GM18861 (cell line): ENCODE results near the gene KLHDC4.
"Not testable (repeated sequence)": the region's sequence is repeated elsewhere in the genome, so short reads cannot be mapped to it uniquely, and the experiment has no call there.

Experiments
- ATAC-seq: cut with Tn5 transposase; IDR thresholded peaks from one replicate; pipeline ENCODE4 v1.9.1; 2021; ENCODE audit not compliant: unreplicated experiment

KLHDC4 gene

DNA sequence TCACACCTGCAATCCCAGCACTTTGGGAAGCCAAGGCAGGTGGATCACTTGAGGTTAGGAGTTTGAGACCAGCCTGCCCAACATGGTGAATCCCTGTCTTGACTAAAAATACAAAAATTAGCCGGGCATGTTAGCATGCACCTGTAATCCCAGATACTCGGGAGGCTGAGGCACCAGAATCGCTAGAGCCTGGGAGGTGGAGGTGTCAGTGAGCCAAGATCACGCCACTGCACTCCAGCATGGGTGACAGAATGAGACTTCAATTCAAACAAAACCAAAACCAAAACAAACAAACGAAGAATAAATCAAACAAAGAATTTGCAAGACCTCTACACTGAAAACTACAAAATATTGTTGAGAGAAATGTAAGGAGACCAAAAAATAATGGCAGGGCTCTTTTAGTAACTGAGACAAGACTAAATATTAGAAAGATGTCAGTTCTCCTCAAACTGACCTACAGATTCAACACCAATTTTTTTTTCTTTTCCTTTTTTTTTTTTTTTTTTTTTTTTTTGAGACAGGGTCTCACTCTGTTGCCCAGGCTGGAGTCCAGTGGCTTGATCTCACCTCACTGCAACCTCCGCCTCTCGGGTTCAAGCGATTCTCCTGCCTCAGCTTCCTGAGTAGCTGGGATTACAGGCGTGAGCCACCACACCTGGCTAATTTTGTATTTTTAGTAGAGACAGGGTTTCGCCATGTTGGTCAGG, 23.1 kb upstream of the KLHDC4 start:
- not testable (repeated sequence) for ATAC-seq

- ATAC-seq = not testable (repeated sequence)
These were observed 21.8 kb upstream of the KLHDC4 start for GRCh38 chr16:87787451-87788091.

GRCh38 chr16:87784812-87785211, 19.0 kb upstream of the KLHDC4 start:
- no peak for ATAC-seq

GRCh38 chr16:87782033-87782432, 16.2 kb upstream of the KLHDC4 start:
- ATAC-seq = no peak

GRCh38 chr16:87780385-87780989, 14.7 kb upstream of the KLHDC4 start:
- no peak for ATAC-seq

- peak; percentile 49 for ATAC-seq
These were observed 13.2 kb upstream of the KLHDC4 start for GRCh38 chr16:87778830-87779579.

- no peak for ATAC-seq
These were observed 12.7 kb upstream of the KLHDC4 start for GRCh38 chr16:87778476-87778829.

GRCh38 chr16:87773836-87774235, 8.1 kb upstream of the KLHDC4 start:
- not testable (repeated sequence) for ATAC-seq

GRCh38 chr16:87767456-87767855, 1.7 kb upstream of the KLHDC4 start:
- ATAC-seq = not testable (repeated sequence)

GRCh38 chr16:87766485-87766797, 655 bp upstream of the KLHDC4 start:
- no peak for ATAC-seq

- ATAC-seq = peak; percentile 14
These were observed 362 bp downstream of the KLHDC4 start for GRCh38 chr16:87765473-87765775.

DNA sequence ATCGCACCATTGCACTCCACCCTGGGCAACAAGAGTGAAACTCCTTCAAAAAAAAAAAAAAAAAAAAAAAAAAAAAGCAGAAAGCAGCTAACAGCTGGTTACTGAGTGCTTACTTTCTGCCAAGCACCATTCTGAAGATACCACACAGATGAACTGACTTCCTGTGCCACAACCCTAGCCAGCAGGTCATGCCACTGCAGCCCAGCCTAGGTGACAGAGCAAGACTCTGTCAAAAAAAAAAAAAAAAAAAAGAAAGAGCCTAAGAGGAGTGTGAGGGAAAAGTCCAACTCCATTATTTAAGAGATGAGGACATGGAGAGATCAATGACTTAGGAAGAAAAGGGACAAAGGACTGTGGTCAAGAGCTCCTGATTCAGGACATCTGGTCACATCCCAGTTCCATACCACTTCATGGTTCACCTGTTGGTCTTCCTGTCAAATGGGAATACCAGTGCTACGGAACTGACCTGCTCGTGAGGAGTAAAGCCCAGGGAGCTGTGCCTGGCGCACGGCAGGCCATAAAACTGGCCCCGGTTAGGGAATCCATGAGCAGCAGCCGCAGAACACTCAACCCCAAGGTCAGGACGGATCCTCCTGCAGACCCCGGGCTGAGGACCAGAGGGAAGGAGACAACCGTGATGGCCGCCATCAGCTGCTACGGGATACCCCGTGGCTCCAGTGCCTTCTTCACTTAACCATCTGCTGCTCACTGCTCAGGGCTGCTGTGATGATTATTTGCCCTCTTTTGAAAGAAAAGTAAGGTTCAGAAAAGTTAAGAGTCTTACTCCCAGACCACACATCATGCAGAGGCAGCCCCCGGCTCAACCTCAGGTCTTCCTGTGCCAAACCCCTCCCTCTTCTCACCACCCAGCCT, 950 bp downstream of the KLHDC4 start:
- ATAC-seq = no peak

DNA sequence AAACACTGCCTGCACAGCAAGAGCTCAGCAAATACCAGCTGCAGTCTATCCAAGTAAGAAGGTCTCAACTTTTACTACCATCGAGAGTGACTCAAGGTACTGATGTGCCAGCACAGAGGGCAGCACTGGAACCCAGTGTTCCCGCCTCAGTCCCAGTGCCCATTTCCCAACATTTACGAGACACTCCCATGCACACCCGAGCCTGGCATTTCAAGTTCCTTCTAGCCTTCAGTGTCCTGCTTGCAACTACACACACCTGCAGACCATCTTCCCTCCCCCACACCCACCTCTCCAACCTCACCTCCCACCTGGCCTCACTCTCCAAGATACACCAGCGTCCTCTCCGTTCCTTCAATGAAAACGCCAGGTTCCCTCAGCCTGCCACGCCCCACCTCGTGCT, 3.2 kb downstream of the KLHDC4 start:
- no peak for ATAC-seq

GRCh38 chr16:87762071-87762571, 3.7 kb downstream of the KLHDC4 start:
- ATAC-seq = no peak

GRCh38 chr16:87761060-87761459, 4.7 kb downstream of the KLHDC4 start:
- ATAC-seq = no peak

DNA sequence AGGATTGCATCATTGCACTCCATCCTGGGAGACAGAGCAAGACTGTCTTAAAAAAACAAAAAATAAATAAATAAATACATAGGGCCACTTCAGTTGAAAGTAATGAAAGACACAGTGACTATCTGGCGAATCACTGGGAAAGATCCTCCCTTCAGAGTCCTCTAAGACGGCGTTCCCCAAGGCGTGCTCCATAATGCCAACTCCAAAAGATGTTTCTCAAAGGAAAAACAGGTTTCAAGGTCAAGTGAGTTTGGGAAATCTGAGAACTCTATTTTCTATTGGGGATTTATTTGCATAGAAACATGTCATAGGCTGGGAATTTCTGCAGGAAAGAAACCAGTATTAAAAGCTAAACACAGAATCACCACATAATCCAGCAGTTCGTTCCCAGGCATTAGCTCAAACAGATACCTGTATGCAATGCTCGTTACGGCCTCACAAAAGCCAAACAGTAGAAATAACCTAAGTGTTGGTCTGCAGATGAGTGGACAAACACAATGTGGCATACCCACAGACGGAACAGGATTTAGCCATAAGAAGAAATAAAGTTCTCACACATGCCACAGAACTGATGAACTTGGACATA, 7.9 kb downstream of the KLHDC4 start:
- no peak for ATAC-seq

DNA sequence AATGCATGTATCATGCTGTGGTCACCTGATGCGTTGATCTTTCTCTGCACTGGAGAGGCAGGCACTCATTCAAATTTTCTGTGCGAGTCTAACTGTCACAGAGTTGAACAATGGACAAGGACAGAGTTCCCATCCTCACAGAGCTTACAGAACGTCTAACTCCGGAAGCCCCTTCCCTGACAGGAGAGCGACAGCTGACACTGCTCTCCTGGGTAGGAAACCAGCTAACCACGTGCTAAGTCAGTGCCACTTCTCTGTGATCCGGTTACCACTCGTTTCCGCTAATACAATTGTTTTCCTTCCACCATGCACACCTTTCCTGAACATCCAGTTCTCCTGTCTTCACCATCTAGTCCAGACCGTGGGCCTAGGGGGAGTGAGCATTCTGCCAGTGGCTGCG, 11.3 kb downstream of the KLHDC4 start:
- ATAC-seq = no peak

DNA sequence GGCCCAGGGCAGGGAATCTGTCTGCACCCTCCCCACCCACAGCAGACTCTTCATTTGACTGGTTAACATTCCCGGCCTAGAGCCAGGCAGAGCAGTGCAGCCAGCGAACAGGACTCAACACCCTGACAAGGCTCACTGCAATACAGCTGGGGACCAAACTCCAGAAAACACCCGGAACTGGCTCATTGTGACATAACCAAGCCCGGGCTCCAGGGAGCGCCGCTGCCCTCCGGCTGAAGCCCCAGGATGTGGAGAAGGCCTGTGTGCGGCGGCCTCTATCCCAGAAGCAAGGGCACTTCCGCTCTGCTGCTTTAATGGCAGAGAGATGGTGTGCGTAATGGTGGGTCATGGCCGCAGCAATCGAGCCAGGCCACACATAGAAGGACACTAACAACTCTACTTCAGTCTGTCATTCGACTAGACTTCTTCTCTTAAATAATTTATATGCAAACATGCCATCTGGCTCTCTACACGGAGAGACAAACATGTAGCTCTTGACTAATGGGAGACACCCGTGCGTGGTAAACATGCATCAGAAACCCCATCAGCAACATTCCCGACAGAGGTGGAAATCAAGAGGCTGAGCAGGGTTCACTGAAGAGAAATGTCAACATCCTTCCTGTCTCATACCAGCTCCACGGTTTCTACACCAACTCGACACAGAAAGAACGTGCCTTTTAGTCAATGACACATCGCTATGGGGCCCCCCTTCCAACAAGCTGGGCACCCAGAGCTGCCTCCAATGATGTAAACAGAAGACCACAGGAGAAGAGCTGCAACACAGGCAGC, 18.0 kb downstream of the KLHDC4 start:
- no peak for ATAC-seq

DNA sequence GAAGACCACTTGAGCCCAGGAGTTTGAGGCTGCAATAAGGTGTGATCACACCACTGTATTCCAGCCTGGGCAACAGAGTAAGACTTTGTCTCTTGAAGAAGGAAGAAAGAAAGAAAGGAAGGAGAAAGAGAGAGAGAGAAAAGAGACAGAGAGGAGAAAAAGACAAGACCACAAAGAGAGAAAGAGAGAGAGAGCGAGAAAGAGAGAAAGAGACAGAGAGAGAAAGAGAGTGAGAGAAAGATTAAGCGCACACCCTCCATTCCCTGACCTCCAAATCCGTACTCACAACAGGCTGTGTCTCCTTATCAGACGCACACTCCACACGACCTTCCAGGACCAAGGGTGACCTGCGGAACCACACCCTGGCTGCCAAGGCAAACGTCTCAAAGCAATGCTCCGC, 19.6 kb downstream of the KLHDC4 start:
- ATAC-seq = no peak
